Esophagus muscularis mucosa (tissue), 3 donors: ENCODE results near the gene PPIG.

Source experiments
- POLR2AphosphoS5 ChIP-seq, 2 donors: sonication (generic); formaldehyde crosslinking; IDR thresholded peaks; one replicate each; pipeline ENCODE4 v1.6.1; 2017; ENCODE audit warnings: antibody characterized with exemption in 2 of 2
- TF ChIP-seq, protein P1 (sequence below), 3 experiments: fragments of 200-600 bp in 2 of 3; fragments of 450-650 bp in 1 of 3; sonication (generic) in 2 of 3; IDR thresholded peaks; one replicate each; pipeline ENCODE4 v1.5.1; 2017 to 2019; ENCODE audit warnings: antibody characterized with exemption in 3 of 3, mild to moderate bottlenecking in 2 of 3, moderate library complexity in 1 of 3

DNA sequence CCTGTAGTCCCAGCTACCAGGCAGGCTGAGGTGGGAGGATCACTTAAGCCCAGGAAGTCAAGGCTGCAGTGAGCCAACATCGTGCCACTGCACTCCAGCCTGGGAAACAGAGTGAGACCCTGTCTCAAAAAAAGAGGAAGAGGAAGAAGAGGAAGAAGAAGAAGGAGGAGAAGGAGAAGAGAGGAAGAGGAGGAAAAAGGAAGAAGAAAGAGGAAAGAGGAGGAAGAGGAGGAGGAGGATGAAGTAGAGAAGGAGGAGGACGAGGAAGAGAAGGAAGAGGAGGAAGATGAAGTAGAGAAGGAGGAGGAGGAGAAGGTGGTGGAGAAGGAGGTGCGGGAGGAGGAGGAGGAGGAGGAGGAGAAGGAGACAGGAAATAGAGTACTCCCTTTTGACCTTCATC, 72.0 kb downstream of the PPIG start:
- TF ChIP-seq, protein P1, sequence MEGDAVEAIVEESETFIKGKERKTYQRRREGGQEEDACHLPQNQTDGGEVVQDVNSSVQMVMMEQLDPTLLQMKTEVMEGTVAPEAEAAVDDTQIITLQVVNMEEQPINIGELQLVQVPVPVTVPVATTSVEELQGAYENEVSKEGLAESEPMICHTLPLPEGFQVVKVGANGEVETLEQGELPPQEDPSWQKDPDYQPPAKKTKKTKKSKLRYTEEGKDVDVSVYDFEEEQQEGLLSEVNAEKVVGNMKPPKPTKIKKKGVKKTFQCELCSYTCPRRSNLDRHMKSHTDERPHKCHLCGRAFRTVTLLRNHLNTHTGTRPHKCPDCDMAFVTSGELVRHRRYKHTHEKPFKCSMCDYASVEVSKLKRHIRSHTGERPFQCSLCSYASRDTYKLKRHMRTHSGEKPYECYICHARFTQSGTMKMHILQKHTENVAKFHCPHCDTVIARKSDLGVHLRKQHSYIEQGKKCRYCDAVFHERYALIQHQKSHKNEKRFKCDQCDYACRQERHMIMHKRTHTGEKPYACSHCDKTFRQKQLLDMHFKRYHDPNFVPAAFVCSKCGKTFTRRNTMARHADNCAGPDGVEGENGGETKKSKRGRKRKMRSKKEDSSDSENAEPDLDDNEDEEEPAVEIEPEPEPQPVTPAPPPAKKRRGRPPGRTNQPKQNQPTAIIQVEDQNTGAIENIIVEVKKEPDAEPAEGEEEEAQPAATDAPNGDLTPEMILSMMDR (IDR thresholded peaks at IDR 0.05): no peak
- no peak for TF ChIP-seq POLR2AphosphoS5 (IDR thresholded peaks at IDR 0.05)
